HepG2 (cell line): ENCODE data around the gene UBE2I. TPM values are rescaled to one million over a fixed set of nuclear protein-coding genes. Genes with fewer than 3 reads are reported as not detected.

Source experiments
- ARHGAP35 ChIP-seq: sonication (generic); formaldehyde crosslinking; IDR thresholded peaks from 2 replicates; pipeline ENCODE4 v1.9.0; 2022; ENCODE audit warnings: mild to moderate bottlenecking, inconsistent platforms, moderate library complexity, missing genetic modification reagents, borderline replicate concordance
- CHD2 ChIP-seq: IDR thresholded peaks from 2 replicates; pipeline ENCODE4 v1.6.1; 2011; ENCODE audit warnings: low read depth, low read length, improper control_type of control experiment
- ERF ChIP-seq: IDR thresholded peaks from 2 replicates; pipeline ENCODE4 v1.6.1; 2018; ENCODE audit warnings: missing biosample characterization, missing genetic modification reagents
- FOXK1 ChIP-seq: sonication (generic); formaldehyde crosslinking; IDR thresholded peaks from 2 replicates; pipeline ENCODE4 v1.4.0; 2020; ENCODE audit warnings: low read depth, missing genetic modification reagents, borderline replicate concordance
- GABPB1 ChIP-seq: IDR thresholded peaks from 2 replicates; pipeline ENCODE4 v1.6.1; 2016; ENCODE audit warnings: mild to moderate bottlenecking, missing genetic modification reagents, moderate library complexity, missing compliant biosample characterization
- KLF6 ChIP-seq: IDR thresholded peaks from 2 replicates; pipeline ENCODE4 v1.8.0; 2016; ENCODE audit warnings: missing biosample characterization, missing genetic modification reagents
- MAFG ChIP-seq: sonication (generic); formaldehyde crosslinking; IDR thresholded peaks from 2 replicates; pipeline ENCODE4 v1.5.1; 2020; ENCODE audit warnings: mild to moderate bottlenecking, missing genetic modification reagents
- MAZ ChIP-seq, 2 experiments: sonication (generic) in 1 of 2; formaldehyde crosslinking in 1 of 2; IDR thresholded peaks; 2 replicates each; pipeline versions ENCODE4 v1.5.0 to v1.6.1; 2012 to 2020; ENCODE audit warnings: low read depth in 2 of 2, mild to moderate bottlenecking in 2 of 2, borderline replicate concordance in 1 of 2, improper control_type of control experiment in 1 of 2, low read length in 1 of 2, missing genetic modification reagents in 1 of 2, moderate library complexity in 1 of 2
- PBX2 ChIP-seq: IDR thresholded peaks from 2 replicates; pipeline ENCODE4 v1.6.1; 2016; ENCODE audit warnings: control low read depth
- RAD21 ChIP-seq: fragments of 450-650 bp; formaldehyde crosslinking; IDR thresholded peaks from 2 replicates; pipeline ENCODE4 v1.5.0; 2020; ENCODE audit warnings: mild to moderate bottlenecking
- RBFOX2 ChIP-seq: fragments of 200-400 bp; formaldehyde crosslinking; IDR thresholded peaks from 2 replicates; pipeline ENCODE4 v1.6.1; 2017; ENCODE audit warnings: low read depth, mild to moderate bottlenecking, low read length
- RXRA ChIP-seq: sonication (generic); formaldehyde crosslinking; IDR thresholded peaks from 2 replicates; pipeline ENCODE4 v1.5.1; 2020; ENCODE audit warnings: missing genetic modification reagents
- SP4 ChIP-seq: sonication (generic); formaldehyde crosslinking; IDR thresholded peaks from 2 replicates; pipeline ENCODE4 v1.8.1; 2023; ENCODE audit warnings: mild to moderate bottlenecking, missing genetic modification reagents
- YY1 ChIP-seq: IDR thresholded peaks from 2 replicates; pipeline ENCODE4 v1.6.1; 2011; ENCODE audit warnings: low read length, low read depth, moderate library complexity, mild to moderate bottlenecking; ENCODE audit not compliant: insufficient read depth, insufficient replicate concordance
- ZNF17 ChIP-seq: sonication (generic); formaldehyde crosslinking; IDR thresholded peaks from 2 replicates; pipeline ENCODE4 v1.5.0; 2020; ENCODE audit warnings: mild to moderate bottlenecking, missing genetic modification reagents
- ZNF225 ChIP-seq: sonication (generic); formaldehyde crosslinking; IDR thresholded peaks from 2 replicates; pipeline ENCODE4 v1.4.0; 2020; ENCODE audit warnings: mild to moderate bottlenecking, missing genetic modification reagents
- ZNF770 ChIP-seq: sonication (generic); formaldehyde crosslinking; IDR thresholded peaks from 2 replicates; pipeline ENCODE4 v1.5.0; 2020; ENCODE audit warnings: mild to moderate bottlenecking, missing genetic modification reagents
- ZNF790 ChIP-seq: sonication (generic); formaldehyde crosslinking; IDR thresholded peaks from 2 replicates; pipeline ENCODE4 v1.8.0; 2022; ENCODE audit warnings: missing genetic modification reagents, mild to moderate bottlenecking, borderline replicate concordance
- polyA plus RNA-seq, 8 experiments: library from polyadenylated mRNA; depleted of rRNA in 3 of 8; stranded (reverse) in 7 of 8; unstranded in 1 of 8; fragments of >200 nt; fragmentation: Illumina TruSeq in 4 of 8; extraction: Trizol in 4 of 8; gene quantifications; 2 replicates each; pipeline versions ENCODE4 v1.2.1 to v1.2.3, GENCODE V29; 2011 to 2016; ENCODE audit warnings: low read depth in 4 of 8, missing spikeins in 1 of 8, mixed read lengths in 1 of 8; ENCODE audit not compliant: insufficient read depth in 1 of 8
- total RNA-seq, 5 experiments: library from RNA; depleted of rRNA; stranded (reverse); fragments of >200 nt; fragmentation: Illumina TruSeq; extraction: Trizol; gene quantifications; 2 replicates each; pipeline ENCODE4 v1.2.3, GENCODE V29; 2016; ENCODE audit warnings: low read depth in 1 of 5
- TF ChIP-seq, protein P1 (sequence below): sonication (generic); formaldehyde crosslinking; IDR thresholded peaks from 2 replicates; pipeline ENCODE4; 2020; ENCODE audit warnings: missing genetic modification reagents, mild to moderate bottlenecking, borderline replicate concordance
- TF ChIP-seq, protein P2 (sequence below): IDR thresholded peaks from 2 replicates; pipeline ENCODE4 v1.6.1; 2016; ENCODE audit warnings: low read depth, borderline replicate concordance

The UBE2I gene
- total and polyA plus RNA-seq, 2 of the 13 experiments (the other 11 are each of a cell fraction or from before 2014, with no cell fraction given) = 75.8 to 98.9 TPM

GRCh38 chr16:1300664-1301476, 8.6 kb upstream of the UBE2I start (continued):
- TF ChIP-seq, protein P1, sequence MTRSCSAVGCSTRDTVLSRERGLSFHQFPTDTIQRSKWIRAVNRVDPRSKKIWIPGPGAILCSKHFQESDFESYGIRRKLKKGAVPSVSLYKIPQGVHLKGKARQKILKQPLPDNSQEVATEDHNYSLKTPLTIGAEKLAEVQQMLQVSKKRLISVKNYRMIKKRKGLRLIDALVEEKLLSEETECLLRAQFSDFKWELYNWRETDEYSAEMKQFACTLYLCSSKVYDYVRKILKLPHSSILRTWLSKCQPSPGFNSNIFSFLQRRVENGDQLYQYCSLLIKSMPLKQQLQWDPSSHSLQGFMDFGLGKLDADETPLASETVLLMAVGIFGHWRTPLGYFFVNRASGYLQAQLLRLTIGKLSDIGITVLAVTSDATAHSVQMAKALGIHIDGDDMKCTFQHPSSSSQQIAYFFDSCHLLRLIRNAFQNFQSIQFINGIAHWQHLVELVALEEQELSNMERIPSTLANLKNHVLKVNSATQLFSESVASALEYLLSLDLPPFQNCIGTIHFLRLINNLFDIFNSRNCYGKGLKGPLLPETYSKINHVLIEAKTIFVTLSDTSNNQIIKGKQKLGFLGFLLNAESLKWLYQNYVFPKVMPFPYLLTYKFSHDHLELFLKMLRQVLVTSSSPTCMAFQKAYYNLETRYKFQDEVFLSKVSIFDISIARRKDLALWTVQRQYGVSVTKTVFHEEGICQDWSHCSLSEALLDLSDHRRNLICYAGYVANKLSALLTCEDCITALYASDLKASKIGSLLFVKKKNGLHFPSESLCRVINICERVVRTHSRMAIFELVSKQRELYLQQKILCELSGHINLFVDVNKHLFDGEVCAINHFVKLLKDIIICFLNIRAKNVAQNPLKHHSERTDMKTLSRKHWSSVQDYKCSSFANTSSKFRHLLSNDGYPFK (CRISPR knock-in tag) = peak; percentile 30; the same call in 1 of the 2 replicates
- TF ChIP-seq ZNF17 (no peak), ZNF770 (0 out of 2 replicates have a peak, but pooled peaks have one; percentile 13), RXRA (CRISPR knock-in tag) (peak; percentile 59; the same call in 1 of the 2 replicates), CHD2 (no peak), MAFG (CRISPR knock-in tag) (no peak), GABPB1 (peak; percentile 54; the same call in 1 of the 2 replicates), KLF6 (CRISPR knock-in tag) (0 out of 2 replicates have a peak, but pooled peaks have one; percentile 36), RBFOX2 (0 out of 2 replicates have a peak, but pooled peaks have one; percentile 24), RAD21 (peak; percentile 56; the same call in 1 of the 2 replicates), YY1 (peak; percentile 68), PBX2 (CRISPR knock-in tag) (no peak), MAZ (IDR thresholded peaks at IDR 0.05; ENCODE audit: borderline replicate concordance, low read depth, low read length) (no peak; the same call in 1 of the 2 replicates), MAZ (CRISPR knock-in tag; IDR thresholded peaks at IDR 0.05; ENCODE audit: low read depth) (0 out of 2 replicates have a peak, but pooled peaks have one; percentile 50), ERF (CRISPR knock-in tag) (peak; percentile 46; the same call in 1 of the 2 replicates), ARHGAP35 (CRISPR knock-in tag) (no peak), FOXK1 (CRISPR knock-in tag) (peak; percentile 41; the same call in 1 of the 2 replicates), ZNF225 (CRISPR knock-in tag) (no peak), SP4 (CRISPR knock-in tag) (peak; percentile 56; the same call in 1 of the 2 replicates), ZNF790 (CRISPR knock-in tag) (0 out of 2 replicates have a peak, but pooled peaks have one; percentile 36)
- TF ChIP-seq, protein P2, sequence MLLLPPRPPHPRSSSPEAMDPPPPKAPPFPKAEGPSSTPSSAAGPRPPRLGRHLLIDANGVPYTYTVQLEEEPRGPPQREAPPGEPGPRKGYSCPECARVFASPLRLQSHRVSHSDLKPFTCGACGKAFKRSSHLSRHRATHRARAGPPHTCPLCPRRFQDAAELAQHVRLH (CRISPR knock-in tag) = peak; percentile 22; the same call in 1 of the 2 replicates
